Sigmoid colon (tissue), 4 donors: ENCODE results near the gene ARHGAP6.

Experiments used
- CTCF ChIP-seq, 4 experiments: fragments of 450-650 bp in 3 of 4; fragments of 200-600 bp in 1 of 4; IDR thresholded peaks; one replicate each; pipeline ENCODE4 v1.5.1; 2016 to 2019; ENCODE audit warnings: antibody characterized with exemption in 4 of 4, mild to moderate bottlenecking in 3 of 4, moderate library complexity in 2 of 4
- EP300 ChIP-seq, 4 donors: sonication (generic); formaldehyde crosslinking; IDR thresholded peaks; one replicate each; pipeline ENCODE4 v1.6.1; 2017; ENCODE audit warnings: antibody characterized with exemption in 4 of 4
- POLR2AphosphoS5 ChIP-seq, 4 donors: sonication (generic); formaldehyde crosslinking; IDR thresholded peaks; one replicate each; pipeline ENCODE4 v1.6.1; 2017; ENCODE audit warnings: antibody characterized with exemption in 4 of 4

DNA sequence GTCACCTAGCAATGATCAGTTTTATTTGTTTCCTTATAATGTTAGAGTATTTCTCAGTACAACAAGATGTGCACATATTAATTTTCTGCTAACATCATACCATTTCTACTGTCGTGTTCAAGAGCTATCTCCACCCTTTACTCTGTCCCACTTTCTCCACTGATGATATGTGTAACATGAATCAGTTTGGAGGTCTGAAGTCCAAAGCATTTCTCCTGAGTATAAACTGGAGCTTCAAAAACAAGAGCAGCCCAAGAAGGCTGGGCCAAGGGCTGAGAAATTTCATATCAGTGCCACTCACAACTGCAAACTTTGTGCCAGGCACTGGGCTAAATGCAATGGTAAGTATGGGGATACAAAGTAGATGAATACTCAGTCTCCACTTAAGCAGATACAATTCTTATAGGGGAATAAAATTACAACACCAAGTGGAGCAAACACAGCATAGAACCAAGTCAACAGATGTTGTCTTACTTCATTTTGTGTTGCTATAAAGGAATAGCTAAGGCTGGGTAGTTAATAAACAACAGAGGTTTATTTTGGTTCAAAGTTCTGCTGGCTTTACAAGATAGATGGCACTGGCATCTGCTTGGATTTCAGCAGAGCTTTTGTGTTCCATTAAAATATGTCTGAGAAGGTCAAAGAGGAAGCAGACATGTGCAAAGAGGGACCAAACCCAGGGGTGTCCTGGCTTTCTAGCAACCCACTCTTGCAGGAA is 328.3 kb downstream of the ARHGAP6 start:
- TF ChIP-seq POLR2AphosphoS5 (IDR thresholded peaks at IDR 0.05): no peak
- TF ChIP-seq CTCF (IDR thresholded peaks at IDR 0.05): no peak
- no peak for TF ChIP-seq EP300 (IDR thresholded peaks at IDR 0.05)
